ENCODE measurements around the gene MEGF6.

MEGF6 gene

GRCh38 chr1:3593334-3593733, 18.0 kb downstream of the MEGF6 start:
- no peak overlapping the region for H3K27ac ChIP-seq (ENCODE audit: poor library complexity, severe bottlenecking)
- H3K4me3 ChIP-seq (ENCODE audit: severe bottlenecking), result no peak overlapping the region
- H3K4me1 ChIP-seq (ENCODE audit: insufficient read depth, poor library complexity, severe bottlenecking), result no peaks in the 10 kb centered on the region
- H3K36me3 ChIP-seq (ENCODE audit: low read depth), result no peaks in the 10 kb centered on the region
- H3K27me3 ChIP-seq (ENCODE audit: insufficient read depth, poor library complexity, severe bottlenecking), result no peaks in the 10 kb centered on the region
- ATAC-seq (ENCODE audit: low read depth) (no peak), DNase-seq (ENCODE audit: low spot score) (no peak)
- no peak for TF ChIP-seq CTCF (IDR thresholded peaks at IDR 0.05; ENCODE audit: poor library complexity, severe bottlenecking)
- H3K9me3 ChIP-seq (ENCODE audit: severe bottlenecking), result no peaks in the 10 kb centered on the region

- no peaks in the 10 kb centered on the region for H3K27me3 ChIP-seq (ENCODE audit: insufficient read depth, poor library complexity, severe bottlenecking)
- H3K9me3 ChIP-seq (ENCODE audit: severe bottlenecking), result no peaks in the 10 kb centered on the region
- DNase-seq (ENCODE audit: low spot score) (no peak), ATAC-seq (ENCODE audit: low read depth) (no peak)
- H3K4me3 ChIP-seq (ENCODE audit: severe bottlenecking), result no peak overlapping the region
- H3K27ac ChIP-seq (ENCODE audit: poor library complexity, severe bottlenecking), result no peak overlapping the region
- no peaks in the 10 kb centered on the region for H3K36me3 ChIP-seq (ENCODE audit: low read depth)
- no peak for TF ChIP-seq CTCF (IDR thresholded peaks at IDR 0.05; ENCODE audit: poor library complexity, severe bottlenecking)
- H3K4me1 ChIP-seq (ENCODE audit: insufficient read depth, poor library complexity, severe bottlenecking), result no peaks in the 10 kb centered on the region
Measured at GRCh38 chr1:3590951-3591865, 20.1 kb downstream of the MEGF6 start.

GRCh38 chr1:3590139-3590763, 21.1 kb downstream of the MEGF6 start:
- DNase-seq (ENCODE audit: low spot score), result no peak
- ATAC-seq (ENCODE audit: low read depth), result no peak
- Histone ChIP-seq H3K36me3 (ENCODE audit: low read depth) (no peaks in the 10 kb centered on the region), H3K27me3 (ENCODE audit: insufficient read depth, poor library complexity, severe bottlenecking) (no peaks in the 10 kb centered on the region), H3K27ac (ENCODE audit: poor library complexity, severe bottlenecking) (no peak overlapping the region), H3K9me3 (ENCODE audit: severe bottlenecking) (no peaks in the 10 kb centered on the region), H3K4me3 (ENCODE audit: severe bottlenecking) (no peak overlapping the region), H3K4me1 (ENCODE audit: insufficient read depth, poor library complexity, severe bottlenecking) (no peaks in the 10 kb centered on the region)
- TF ChIP-seq CTCF (IDR thresholded peaks at IDR 0.05; ENCODE audit: poor library complexity, severe bottlenecking), result no peak

GRCh38 chr1:3588395-3588794, 22.9 kb downstream of the MEGF6 start:
- Histone ChIP-seq H3K27ac (ENCODE audit: poor library complexity, severe bottlenecking) (no peak overlapping the region), H3K27me3 (ENCODE audit: insufficient read depth, poor library complexity, severe bottlenecking) (no peaks in the 10 kb centered on the region), H3K9me3 (ENCODE audit: severe bottlenecking) (no peaks in the 10 kb centered on the region), H3K4me3 (ENCODE audit: severe bottlenecking) (no peak overlapping the region), H3K36me3 (ENCODE audit: low read depth) (no peaks in the 10 kb centered on the region), H3K4me1 (ENCODE audit: insufficient read depth, poor library complexity, severe bottlenecking) (no peaks in the 10 kb centered on the region)
- ATAC-seq (ENCODE audit: low read depth) (no peak), DNase-seq (ENCODE audit: low spot score) (no peak)
- TF ChIP-seq CTCF (IDR thresholded peaks at IDR 0.05; ENCODE audit: poor library complexity, severe bottlenecking), result no peak
